ENCODE data around the gene TLN1. TPM values are rescaled to one million over a fixed set of nuclear protein-coding genes. Genes with fewer than 3 reads are reported as not detected.

TLN1 gene
- 84.3 TPM for polyA plus RNA-seq (2012; ENCODE audit: insufficient read depth, insufficient read length)

GRCh38 chr9:35732185-35732799 lies at the start of gene TLN1, which contains the start of gene CREB3:
TSS of gene TLN1 (minus strand) at chr9:35732195. CDS start at chr9:35725694, 6,501 bp downstream.
TSS of gene CREB3 (plus strand) at chr9:35732666. CDS start at chr9:35732773, 107 bp downstream.
- peak; percentile 96 for DNase-seq (ENCODE audit: low read depth, low spot score)

GRCh38 chr9:35781066-35781465 lies 49.1 kb upstream of the TLN1 start:
- no peak overlapping the region for H3K4me3 ChIP-seq (ENCODE audit: low read length)
- DNase-seq (ENCODE audit: low read depth, low spot score) = no peak

More at GRCh38 chr9:35732185-35732799, at the start of gene TLN1, which contains the start of gene CREB3:
- peak within 1 kb of the TSS; percentile 66 for H3K4me3 ChIP-seq (ENCODE audit: low read length)

- DNase-seq (ENCODE audit: low read depth, low spot score) = no peak
- no peak overlapping the region for H3K4me3 ChIP-seq (ENCODE audit: low read length)
These were observed 46.5 kb upstream of the TLN1 start for GRCh38 chr9:35778496-35778895.

- H3K4me3 ChIP-seq (ENCODE audit: low read length) = no peak overlapping the region
- DNase-seq (ENCODE audit: low read depth, low spot score) = no peak
These were observed 44.0 kb upstream of the TLN1 start for GRCh38 chr9:35776018-35776417.

GRCh38 chr9:35774907-35775635 lies 43.1 kb upstream of the TLN1 start:
- DNase-seq (ENCODE audit: low read depth, low spot score) = no peak
- H3K4me3 ChIP-seq (ENCODE audit: low read length) = no peak overlapping the region

GRCh38 chr9:35771943-35772342 lies 39.9 kb upstream of the TLN1 start:
- no peak overlapping the region for H3K4me3 ChIP-seq (ENCODE audit: low read length)

GRCh38 chr9:35771534-35771933 lies 39.5 kb upstream of the TLN1 start:
- H3K4me3 ChIP-seq (ENCODE audit: low read length) = no peak overlapping the region
- no peak for DNase-seq (ENCODE audit: low read depth, low spot score)

More at GRCh38 chr9:35771943-35772342, 39.9 kb upstream of the TLN1 start:
- DNase-seq (ENCODE audit: low read depth, low spot score) = no peak

GRCh38 chr9:35771075-35771433 lies 39.1 kb upstream of the TLN1 start:
- no peak for DNase-seq (ENCODE audit: low read depth, low spot score)
- no peak overlapping the region for H3K4me3 ChIP-seq (ENCODE audit: low read length)

- DNase-seq (ENCODE audit: low read depth, low spot score) = no peak
- H3K4me3 ChIP-seq (ENCODE audit: low read length) = no peak overlapping the region
These were observed 37.8 kb upstream of the TLN1 start for GRCh38 chr9:35769763-35770162.

GRCh38 chr9:35767458-35767857 lies 35.5 kb upstream of the TLN1 start:
- H3K4me3 ChIP-seq (ENCODE audit: low read length) = no peak overlapping the region
- DNase-seq (ENCODE audit: low read depth, low spot score) = no peak

- no peak for DNase-seq (ENCODE audit: low read depth, low spot score)
- H3K4me3 ChIP-seq (ENCODE audit: low read length) = no peak overlapping the region
These were observed 35.0 kb upstream of the TLN1 start for GRCh38 chr9:35766997-35767396.

GRCh38 chr9:35763803-35764202 lies 31.8 kb upstream of the TLN1 start:
- no peak for DNase-seq (ENCODE audit: low read depth, low spot score)
- H3K4me3 ChIP-seq (ENCODE audit: low read length) = no peak overlapping the region

- no peak for DNase-seq (ENCODE audit: low read depth, low spot score)
- H3K4me3 ChIP-seq (ENCODE audit: low read length) = no peak overlapping the region
These were observed 31.2 kb upstream of the TLN1 start for GRCh38 chr9:35763181-35763580.

GRCh38 chr9:35760651-35761050 lies 28.7 kb upstream of the TLN1 start:
- H3K4me3 ChIP-seq (ENCODE audit: low read length) = no peak overlapping the region
- no peak for DNase-seq (ENCODE audit: low read depth, low spot score)

- no peak overlapping the region for H3K4me3 ChIP-seq (ENCODE audit: low read length)
- no peak for DNase-seq (ENCODE audit: low read depth, low spot score)
These were observed 27.8 kb upstream of the TLN1 start for GRCh38 chr9:35759795-35760194.

- DNase-seq (ENCODE audit: low read depth, low spot score) = no peak
- no peak overlapping the region for H3K4me3 ChIP-seq (ENCODE audit: low read length)
These were observed 26.6 kb upstream of the TLN1 start for GRCh38 chr9:35758475-35759050.

- peak overlapping the region; percentile 81 for H3K4me3 ChIP-seq (ENCODE audit: low read length)
- DNase-seq (ENCODE audit: low read depth, low spot score) = no peak
These were observed 25.9 kb upstream of the TLN1 start for GRCh38 chr9:35757892-35758275.

- DNase-seq (ENCODE audit: low read depth, low spot score) = no peak
- H3K4me3 ChIP-seq (ENCODE audit: low read length) = peak overlapping the region; percentile 81
These were observed 25.4 kb upstream of the TLN1 start for GRCh38 chr9:35757226-35757891.

GRCh38 chr9:35756275-35757225 lies 24.6 kb upstream of the TLN1 start:
- DNase-seq (ENCODE audit: low read depth, low spot score) = peak; percentile 73
- H3K4me3 ChIP-seq (ENCODE audit: low read length) = peak overlapping the region; percentile 81

Measured in Jurkat, Clone E6-1 (cell line).